ENCODE measurements around the gene EIF3A. TPM values are rescaled to one million over a fixed set of nuclear protein-coding genes. Genes with fewer than 3 reads are reported as not detected.

EIF3A gene
- total RNA-seq, 6 experiments from 2014 or later: 41.6 to 69.5 (median 57.4) TPM

GRCh38 chr10:119070395-119071165 is 10.0 kb downstream of the EIF3A start:
- peaks cover 17 to 85% (median 35%) of the 10 kb centered on the region in 4 donors for H3K36me3 ChIP-seq
- no peaks in the 10 kb centered on the region for H3K27me3 ChIP-seq
- no peak for TF ChIP-seq POLR2A (IDR thresholded peaks at IDR 0.05)
- no peak overlapping the region for H3K27ac ChIP-seq
- H3K4me1 ChIP-seq: peaks cover 0 to 12% (median 5%) of the 10 kb centered on the region in 4 donors
- DNase-seq (no peak), ATAC-seq (no peak)
- H3K9me3 ChIP-seq: no peaks in the 10 kb centered on the region
- 91% methylated on average over 9 of the region's 9 CpGs for WGBS (ENCODE audit: insufficient coverage, low coverage, low lambda C conversion rate, missing lambda C conversion rate)
- intact Hi-C loops (cut with DNase I): no loop called here
- H3K4me3 ChIP-seq: no peak overlapping the region

GRCh38 chr10:119061926-119062325 is 18.7 kb downstream of the EIF3A start:
- WGBS (ENCODE audit: insufficient coverage, low coverage, low lambda C conversion rate, missing lambda C conversion rate): 100% methylated on average over 2 of the region's 2 CpGs
- H3K36me3 ChIP-seq: peaks cover 25 to 98% (median 64%) of the 10 kb centered on the region in 4 donors
- no peak for ATAC-seq
- DNase-seq: no peak
- H3K27me3 ChIP-seq: no peaks in the 10 kb centered on the region
- H3K9me3 ChIP-seq: no peaks in the 10 kb centered on the region
- H3K27ac ChIP-seq: no peak overlapping the region
- no peaks in the 10 kb centered on the region for H3K4me1 ChIP-seq
- H3K4me3 ChIP-seq: no peak overlapping the region
- TF ChIP-seq CTCF (IDR thresholded peaks at IDR 0.05): no peak
- no peak for TF ChIP-seq POLR2A (IDR thresholded peaks at IDR 0.05)
- intact Hi-C loops (cut with DNase I): no loop called here

- H3K36me3 ChIP-seq: peaks cover 28 to 98% (median 67%) of the 10 kb centered on the region in 4 donors
- no peak for TF ChIP-seq CTCF (IDR thresholded peaks at IDR 0.05)
- no peak for TF ChIP-seq POLR2A (IDR thresholded peaks at IDR 0.05)
- no peak overlapping the region for H3K4me3 ChIP-seq
- no peaks in the 10 kb centered on the region for H3K27me3 ChIP-seq
- intact Hi-C loops (cut with DNase I): no loop called here
- ATAC-seq: no peak
- WGBS (ENCODE audit: insufficient coverage, low coverage, low lambda C conversion rate, missing lambda C conversion rate): 80% methylated on average over 1 of the region's 1 CpG
- H3K9me3 ChIP-seq: no peaks in the 10 kb centered on the region
- DNase-seq: no peak
- no peak overlapping the region for H3K27ac ChIP-seq
- H3K4me1 ChIP-seq: no peaks in the 10 kb centered on the region
Measured at GRCh38 chr10:119061352-119061751, 19.3 kb downstream of the EIF3A start.

- Histone ChIP-seq H3K4me3 (no peak overlapping the region), H3K9me3 (no peaks in the 10 kb centered on the region), H3K27ac (no peak overlapping the region), H3K36me3 (peaks cover 24 to 98% (median 70%) of the 10 kb centered on the region in 4 donors), H3K4me1 (no peaks in the 10 kb centered on the region), H3K27me3 (no peaks in the 10 kb centered on the region)
- intact Hi-C loops (cut with DNase I): no loop called here
- TF ChIP-seq CTCF (IDR thresholded peaks at IDR 0.05): no peak
- TF ChIP-seq POLR2A (IDR thresholded peaks at IDR 0.05): no peak
- DNase-seq (no peak), ATAC-seq (no peak)
- WGBS (ENCODE audit: insufficient coverage, low coverage, low lambda C conversion rate, missing lambda C conversion rate): 92% methylated on average over 1 of the region's 1 CpG
Measured at GRCh38 chr10:119060107-119060506, 20.5 kb downstream of the EIF3A start.

- no peaks in the 10 kb centered on the region for H3K9me3 ChIP-seq
- DNase-seq: no peak
- H3K27ac ChIP-seq: no peak overlapping the region
- peaks cover 19 to 98% (median 69%) of the 10 kb centered on the region in 4 donors for H3K36me3 ChIP-seq
- H3K4me3 ChIP-seq: no peak overlapping the region
- no peaks in the 10 kb centered on the region for H3K4me1 ChIP-seq
- intact Hi-C loops (cut with DNase I): no loop called here
- no peak for ATAC-seq
- no peaks in the 10 kb centered on the region for H3K27me3 ChIP-seq
- TF ChIP-seq POLR2A (IDR thresholded peaks at IDR 0.05) (no peak), CTCF (IDR thresholded peaks at IDR 0.05) (no peak)
- WGBS (ENCODE audit: insufficient coverage, low coverage, low lambda C conversion rate, missing lambda C conversion rate): 88% methylated on average over 4 of the region's 4 CpGs
Measured at GRCh38 chr10:119059557-119059956, 21.1 kb downstream of the EIF3A start.
